Vagina (tissue), 2 donors: ENCODE results near the gene TNS1.

Experiments
- CTCF ChIP-seq, 3 experiments: fragments of 450-650 bp in 2 of 3; fragments of 200-600 bp in 1 of 3; sonication (generic) in 1 of 3; IDR thresholded peaks; one replicate each; pipeline ENCODE4 v1.5.1; 2017 to 2019; ENCODE audit warnings: antibody characterized with exemption in 3 of 3, mild to moderate bottlenecking in 2 of 3, moderate library complexity in 2 of 3
- POLR2A ChIP-seq, 2 donors: fragments of 450-650 bp; IDR thresholded peaks; one replicate each; pipeline ENCODE4 v1.6.1; 2017; ENCODE audit warnings: antibody characterized with exemption in 2 of 2, mild to moderate bottlenecking in 2 of 2, moderate library complexity in 2 of 2
- POLR2AphosphoS5 ChIP-seq, 2 donors: sonication (generic); formaldehyde crosslinking; IDR thresholded peaks; one replicate each; pipeline ENCODE4 v1.9.0; 2017; ENCODE audit warnings: antibody characterized with exemption in 2 of 2, mild to moderate bottlenecking in 2 of 2, low read depth in 1 of 2; ENCODE audit not compliant: insufficient read depth in 1 of 2

GRCh38 chr2:218020281-218020680 lies 17.5 kb upstream of the TNS1 start:
- TF ChIP-seq POLR2AphosphoS5 (IDR thresholded peaks at IDR 0.05; ENCODE audit: insufficient read depth in 1 of 2, low read depth in 1 of 2), result no peak
- TF ChIP-seq CTCF (IDR thresholded peaks at IDR 0.05), result no peak
- no peak for TF ChIP-seq POLR2A (IDR thresholded peaks at IDR 0.05)
